Hepatocyte (in vitro differentiated cells): ENCODE results near the gene BUD23.

Experiments
- CTCF ChIP-seq: fragments of 200-600 bp; sonication (generic); IDR thresholded peaks from 2 replicates; pipeline ENCODE4 v1.5.1; 2016; ENCODE audit warnings: antibody characterized with exemption, mild to moderate bottlenecking; ENCODE audit not compliant: poor library complexity
- EZH2 ChIP-seq: fragments of 200-600 bp; sonication (generic); IDR thresholded peaks from 2 replicates; pipeline ENCODE4 v1.6.1; 2016; ENCODE audit warnings: antibody characterized with exemption, mild to moderate bottlenecking, borderline replicate concordance

GRCh38 chr7:73717025-73717807 lies 33.8 kb downstream of the BUD23 start:
- TF ChIP-seq CTCF (no peak), EZH2 (no peak)
